GM11168 (cell line): ENCODE measurements around the gene ELMOD3.
"Not testable (repeated sequence)": the region's sequence is repeated elsewhere in the genome, so short reads cannot be mapped to it uniquely, and the experiment has no call there.

Experiments
- in situ Hi-C: fragments of 300-500 bp; cut with MboI; formaldehyde crosslinking; loops from one replicate; pipeline ENCODE4 v1.12.0; 2022; ENCODE audit warnings: low sequenced_read_pairs; ENCODE audit not compliant: unreplicated experiment

The ELMOD3 gene

GRCh38 chr2:85436836-85437487 is 82.4 kb downstream of the ELMOD3 start:
- in situ Hi-C loops: no loop called here

- in situ Hi-C loops: no loop called here
Measured at GRCh38 chr2:85437488-85438200, 83.1 kb downstream of the ELMOD3 start.

- in situ Hi-C loops: no loop called here
Measured at GRCh38 chr2:85438201-85439024, 83.8 kb downstream of the ELMOD3 start.

GRCh38 chr2:85439025-85439472 is 84.5 kb downstream of the ELMOD3 start:
- in situ Hi-C loops: no loop called here

- in situ Hi-C loops: not testable (repeated sequence)
Measured at GRCh38 chr2:85439569-85439968, 85.0 kb downstream of the ELMOD3 start.

GRCh38 chr2:85439986-85440385 is 85.4 kb downstream of the ELMOD3 start:
- in situ Hi-C loops: no loop called here

- in situ Hi-C loops: no loop called here
Measured at GRCh38 chr2:85440729-85441128, 86.2 kb downstream of the ELMOD3 start.
